Transverse colon (tissue), 4 donors: ENCODE measurements around the gene SOCS1.

Experiments
- POLR2A ChIP-seq: fragments of 450-650 bp; IDR thresholded peaks from one replicate; pipeline ENCODE4 v1.6.1; 2016; ENCODE audit warnings: antibody characterized with exemption, mild to moderate bottlenecking, moderate library complexity
- POLR2AphosphoS5 ChIP-seq, 3 donors: sonication (generic); formaldehyde crosslinking; IDR thresholded peaks; one replicate each; pipeline ENCODE4 v1.6.1; 2016; ENCODE audit warnings: antibody characterized with exemption in 3 of 3
- TF ChIP-seq, protein P1 (sequence below), 5 experiments: fragments of 200-600 bp in 3 of 5; fragments of 450-650 bp in 2 of 5; sonication (generic) in 3 of 5; IDR thresholded peaks; 1 replicate in 2 of 5; 2 replicates in 3 of 5; pipeline ENCODE4 v1.5.1; 2016 to 2017; ENCODE audit warnings: antibody characterized with exemption in 5 of 5, inconsistent platforms in 3 of 5, mild to moderate bottlenecking in 2 of 5, moderate library complexity in 1 of 5

DNA sequence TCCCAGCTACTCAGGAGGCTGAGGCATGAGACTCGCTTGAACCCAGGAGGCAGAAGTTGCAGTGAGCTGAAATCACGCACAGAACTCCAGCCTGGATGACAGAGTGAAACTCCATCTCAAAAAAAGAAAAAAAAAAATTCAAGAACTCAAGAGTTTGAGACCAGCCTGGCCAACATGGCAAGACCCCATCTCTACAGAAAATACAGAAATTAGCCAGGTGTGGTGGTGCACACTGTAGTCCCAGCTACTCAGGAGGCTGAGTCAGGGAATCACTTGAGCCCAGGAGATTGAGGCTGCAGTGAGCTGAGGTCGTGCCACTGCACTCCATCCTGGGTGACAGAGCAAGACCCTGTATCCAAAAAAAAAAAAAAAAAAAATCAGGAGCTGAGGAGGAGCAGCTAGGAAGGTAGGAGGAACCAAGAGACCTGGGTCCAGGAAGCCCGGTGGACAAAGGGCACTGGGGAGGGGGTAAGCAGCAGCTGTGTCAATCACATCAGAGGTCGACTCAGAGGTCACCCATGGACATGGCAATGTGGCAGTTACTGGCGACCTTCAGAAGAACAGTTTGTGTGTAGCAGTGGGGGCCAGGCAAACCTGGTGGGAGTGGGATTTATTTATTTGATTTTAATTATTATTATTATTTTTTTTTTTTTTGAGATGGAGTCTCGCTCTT is 36.2 kb upstream of the SOCS1 start:
- TF ChIP-seq, protein P1, sequence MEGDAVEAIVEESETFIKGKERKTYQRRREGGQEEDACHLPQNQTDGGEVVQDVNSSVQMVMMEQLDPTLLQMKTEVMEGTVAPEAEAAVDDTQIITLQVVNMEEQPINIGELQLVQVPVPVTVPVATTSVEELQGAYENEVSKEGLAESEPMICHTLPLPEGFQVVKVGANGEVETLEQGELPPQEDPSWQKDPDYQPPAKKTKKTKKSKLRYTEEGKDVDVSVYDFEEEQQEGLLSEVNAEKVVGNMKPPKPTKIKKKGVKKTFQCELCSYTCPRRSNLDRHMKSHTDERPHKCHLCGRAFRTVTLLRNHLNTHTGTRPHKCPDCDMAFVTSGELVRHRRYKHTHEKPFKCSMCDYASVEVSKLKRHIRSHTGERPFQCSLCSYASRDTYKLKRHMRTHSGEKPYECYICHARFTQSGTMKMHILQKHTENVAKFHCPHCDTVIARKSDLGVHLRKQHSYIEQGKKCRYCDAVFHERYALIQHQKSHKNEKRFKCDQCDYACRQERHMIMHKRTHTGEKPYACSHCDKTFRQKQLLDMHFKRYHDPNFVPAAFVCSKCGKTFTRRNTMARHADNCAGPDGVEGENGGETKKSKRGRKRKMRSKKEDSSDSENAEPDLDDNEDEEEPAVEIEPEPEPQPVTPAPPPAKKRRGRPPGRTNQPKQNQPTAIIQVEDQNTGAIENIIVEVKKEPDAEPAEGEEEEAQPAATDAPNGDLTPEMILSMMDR (IDR thresholded peaks at IDR 0.05), result no peak
- TF ChIP-seq POLR2A (no peak), POLR2AphosphoS5 (IDR thresholded peaks at IDR 0.05) (no peak)
